Ovary (tissue), 10 donors: ENCODE results near the gene KRT222. TPM values are rescaled to one million over a fixed set of nuclear protein-coding genes. Genes with fewer than 3 reads are reported as not detected.

Source experiments
- DNase-seq, 5 donors: peaks; one replicate each; pipeline ENCODE4 v3.0.0-alpha.2; 2019 to 2020
- H3K27ac ChIP-seq, 2 donors: fragments of 200-600 bp; one replicate each; pipeline versions ENCODE4 v1.5.1 to v1.8.0; 2019 to 2022
- H3K27me3 ChIP-seq: fragments of 200-600 bp; one replicate; pipeline ENCODE4 v1.8.0; 2022
- H3K36me3 ChIP-seq: fragments of 200-600 bp; sonication (generic); one replicate; pipeline ENCODE4 v1.5.1; 2019
- H3K4me1 ChIP-seq: one replicate; pipeline ENCODE4 v1.8.1; 2013; ENCODE audit warnings: mild to moderate bottlenecking, moderate library complexity; ENCODE audit not compliant: insufficient read depth
- H3K4me3 ChIP-seq: fragments of 200-600 bp; sonication (generic); one replicate; pipeline ENCODE4 v1.5.1; 2017
- H3K9me3 ChIP-seq, 2 donors: fragments of 200-600 bp in 1 of 2; sonication (generic) in 1 of 2; one replicate each; pipeline versions ENCODE4 v1.5.1 to v1.8.1; 2013 to 2019; ENCODE audit warnings: mild to moderate bottlenecking in 1 of 2, moderate library complexity in 1 of 2
- EP300 ChIP-seq: sonication (generic); formaldehyde crosslinking; IDR thresholded peaks from one replicate; pipeline ENCODE4 v1.6.1; 2017; ENCODE audit warnings: antibody characterized with exemption
- POLR2A ChIP-seq: fragments of 450-650 bp; IDR thresholded peaks from one replicate; pipeline ENCODE4 v1.6.1; 2017; ENCODE audit warnings: antibody characterized with exemption, mild to moderate bottlenecking, moderate library complexity
- WGBS, 3 donors: extraction: QIAGEN DNeasy Blood & Tissue Kit in 1 of 3; methylation state at CpG; one replicate each; pipeline versions ENCODE4 v1.1.5 to v1.1.7; 2013 to 2017; 5-methylcytosine and 5-hydroxymethylcytosine counted together
- intact Hi-C, 4 donors: fragments of 100-400 bp; cut with DNase I; formaldehyde crosslinking; loops; one replicate each; pipeline versions ENCODE4 v1.11.0 to v1.15.1; 2022 to 2023
- long read RNA-seq, 3 donors: library from polyadenylated mRNA in 2 of 3; unstranded in 2 of 3; transcript quantifications; one replicate each; pipeline ENCODE4 v2.0.0 and lab custom pipeline, GENCODE V29; 2021 to 2026
- polyA plus RNA-seq, 2 donors: library from polyadenylated mRNA; stranded (reverse); fragments of 200-250 nt in 1 of 2; fragments of 350-450 nt in 1 of 2; fragmentation: Illumina TruSeq in 1 of 2; extraction: RNeasy Lipid Tissue Mini Kit (QIAGEN cat#74804) in 1 of 2; gene quantifications; one replicate each; pipeline ENCODE4 v1.2.3, GENCODE V29; 2013 to 2014
- total RNA-seq, 7 donors: library from RNA; depleted of rRNA in 2 of 7; stranded (reverse); fragments of >200 nt in 2 of 7; fragmentation: NEBNext Ultra II Directional in 3 of 7; extraction: Animal tissue kit (Norgen Biotek cat#: 25700) in 3 of 7; gene quantifications; one replicate each; pipeline versions ENCODE4 v1.1.0 to v1.2.4, GENCODE V29; 2016 to 2023
- TF ChIP-seq, protein P1 (sequence below), 3 donors: fragments of 450-650 bp in 2 of 3; fragments of 200-600 bp in 1 of 3; IDR thresholded peaks; one replicate each; pipeline versions ENCODE4 v1.5.1 to v1.8.0; 2016 to 2022; ENCODE audit warnings: antibody characterized with exemption in 3 of 3, mild to moderate bottlenecking in 1 of 3
- donor health status: DM: no; HTN: no; CAD: no; lungs with moderate emphysema.
- donor health status: DM: no; HTN: no; CAD: no.
- donor health status: Bipolar disorder and iron deficiency.
- donor health status: DM: yes; HTN: yes; CAD: no.
- donor health status: DM: no; HTN: no; CAD: no.
- donor health status: DM: yes; HTN: yes; CAD: no.

Gene KRT222
- total RNA-seq = under 1 TPM in 4 of 7 donors, not detected in 3; 0.20 to 0.57 (median 0.39) TPM
- 1 to 10 TPM in 1 of 2 donors, under 1 TPM in 1; 0.10 to 1.6 TPM for polyA plus RNA-seq
- long read RNA-seq, donor 1 = 0 reads
- long read RNA-seq, donor 2, transcript KRT222-202 (6 exons, 1,712 nt) = major isoform, 9 of 12 reads
- long read RNA-seq, donor 2, partial matches to known transcripts = 0 of 12 reads
- long read RNA-seq, donor 2, other reads (novel, unspliced or antisense) = 0 of 12 reads
- long read RNA-seq, donor 3, partial matches to known transcripts = 0 of 1 reads
- long read RNA-seq, donor 3, other reads (novel, unspliced or antisense) = 0 of 1 reads

DNA sequence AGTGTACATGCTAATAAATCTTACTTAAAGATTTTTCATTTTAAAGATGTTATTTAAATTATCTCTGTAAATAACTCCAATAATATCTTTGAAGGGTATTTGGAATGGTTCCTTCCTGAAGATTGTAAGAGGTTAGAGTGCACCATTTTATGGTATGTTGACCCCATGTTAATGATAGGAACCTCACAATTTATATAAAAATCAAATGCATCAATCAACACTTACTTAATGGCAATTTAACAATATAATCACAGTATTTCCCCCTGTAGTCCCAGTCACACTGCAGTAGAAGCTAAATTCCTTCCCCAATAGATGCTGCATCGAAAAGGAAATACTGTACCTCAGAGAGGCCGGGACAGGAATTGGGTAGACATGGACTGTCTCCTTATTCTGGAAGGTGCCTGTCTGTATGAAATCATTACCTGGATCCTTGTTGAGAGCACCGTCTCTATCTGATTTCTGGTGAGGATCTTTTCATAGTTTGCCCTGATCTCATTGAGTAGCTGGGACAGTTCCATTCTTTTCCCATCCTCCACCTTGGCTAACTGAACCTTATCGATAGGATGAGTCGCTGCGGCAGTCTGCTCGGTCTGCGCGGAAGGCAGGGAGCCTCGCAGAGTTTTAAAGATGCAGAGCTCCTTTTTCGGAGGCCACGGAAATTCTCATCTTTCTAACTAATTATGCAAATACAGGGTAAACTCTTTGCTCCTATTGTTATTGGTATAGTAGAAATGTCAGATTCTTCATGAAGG is at the start of gene KRT222:
KRT222 (minus strand) TSS at position 596 of the 752 bp plus-strand sequence; CDS start at position 518, 78 bp downstream.
- H3K9me3 ChIP-seq = no peaks in the 10 kb centered on the region
- DNase-seq = no peak
- H3K4me3 ChIP-seq = no peak within 1 kb of the TSS
- no peaks in the 10 kb centered on the region for H3K4me1 ChIP-seq
- H3K36me3 ChIP-seq = no peaks in the 10 kb centered on the region
- intact Hi-C loops = no loop called here
- WGBS, 3 donors = 3 to 6% (median 5%) methylated on average over 12 of the region's 12 CpGs
- no peaks in the 10 kb centered on the region for H3K27me3 ChIP-seq
- no peak within 1 kb of the TSS for H3K27ac ChIP-seq
- TF ChIP-seq, protein P1, sequence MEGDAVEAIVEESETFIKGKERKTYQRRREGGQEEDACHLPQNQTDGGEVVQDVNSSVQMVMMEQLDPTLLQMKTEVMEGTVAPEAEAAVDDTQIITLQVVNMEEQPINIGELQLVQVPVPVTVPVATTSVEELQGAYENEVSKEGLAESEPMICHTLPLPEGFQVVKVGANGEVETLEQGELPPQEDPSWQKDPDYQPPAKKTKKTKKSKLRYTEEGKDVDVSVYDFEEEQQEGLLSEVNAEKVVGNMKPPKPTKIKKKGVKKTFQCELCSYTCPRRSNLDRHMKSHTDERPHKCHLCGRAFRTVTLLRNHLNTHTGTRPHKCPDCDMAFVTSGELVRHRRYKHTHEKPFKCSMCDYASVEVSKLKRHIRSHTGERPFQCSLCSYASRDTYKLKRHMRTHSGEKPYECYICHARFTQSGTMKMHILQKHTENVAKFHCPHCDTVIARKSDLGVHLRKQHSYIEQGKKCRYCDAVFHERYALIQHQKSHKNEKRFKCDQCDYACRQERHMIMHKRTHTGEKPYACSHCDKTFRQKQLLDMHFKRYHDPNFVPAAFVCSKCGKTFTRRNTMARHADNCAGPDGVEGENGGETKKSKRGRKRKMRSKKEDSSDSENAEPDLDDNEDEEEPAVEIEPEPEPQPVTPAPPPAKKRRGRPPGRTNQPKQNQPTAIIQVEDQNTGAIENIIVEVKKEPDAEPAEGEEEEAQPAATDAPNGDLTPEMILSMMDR (IDR thresholded peaks at IDR 0.05) = no peak
- TF ChIP-seq EP300 (no peak), POLR2A (no peak)

DNA sequence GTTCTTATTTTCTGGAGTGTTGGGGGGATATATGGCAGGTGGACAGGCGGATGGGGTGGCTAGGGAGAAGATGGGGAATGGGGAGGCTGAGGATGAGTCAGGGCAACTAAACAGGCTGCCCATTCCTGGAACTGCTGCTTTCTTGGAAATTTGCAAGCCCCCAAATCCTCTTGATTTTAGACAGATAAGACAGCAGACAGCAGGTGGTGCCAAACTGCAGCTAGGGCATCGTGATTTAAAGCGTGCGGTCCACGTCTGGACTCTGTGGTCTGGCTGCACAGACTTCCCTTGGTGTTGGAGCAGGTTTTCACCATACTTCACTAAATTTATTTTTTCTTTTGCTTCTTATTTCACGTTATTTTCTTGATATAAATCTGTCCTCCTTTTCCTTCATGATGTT is 49.5 kb upstream of the KRT222 start:
- Histone ChIP-seq H3K27me3 (no peaks in the 10 kb centered on the region), H3K36me3 (no peaks in the 10 kb centered on the region), H3K9me3 (no peaks in the 10 kb centered on the region), H3K4me1 (no peaks in the 10 kb centered on the region), H3K27ac (no peak overlapping the region), H3K4me3 (no peak overlapping the region)
- intact Hi-C loops = no loop called here
- 60 to 67% (median 63%) methylated on average over 6 of the region's 6 CpGs for WGBS, 3 donors
- TF ChIP-seq POLR2A = no peak
- TF ChIP-seq, protein P1 (IDR thresholded peaks at IDR 0.05) = no peak
- no peak for TF ChIP-seq EP300
- DNase-seq = no peak

DNA sequence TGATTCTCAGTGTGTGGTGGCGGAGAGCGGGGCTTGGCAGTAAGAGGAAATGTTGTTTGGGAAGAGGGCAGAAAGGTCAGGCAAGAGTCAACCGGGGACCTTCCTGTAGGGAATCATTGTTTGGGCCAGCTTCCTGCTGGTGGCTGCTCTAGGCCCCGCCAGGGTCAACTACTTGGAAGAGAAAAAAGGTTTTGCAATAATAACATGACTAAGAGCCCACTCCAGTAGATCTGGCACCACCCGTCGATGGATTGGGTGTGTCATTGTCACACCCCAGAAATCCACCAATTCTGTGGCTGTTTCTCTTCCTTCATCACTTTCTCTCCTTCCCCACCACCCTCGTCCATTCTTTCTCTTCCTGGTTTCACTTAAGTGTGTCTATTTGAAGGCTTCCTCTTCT is 42.8 kb upstream of the KRT222 start:
- 74 to 78% (median 76%) methylated on average over 7 of the region's 7 CpGs for WGBS, 3 donors
- no peak overlapping the region for H3K27ac ChIP-seq

DNA sequence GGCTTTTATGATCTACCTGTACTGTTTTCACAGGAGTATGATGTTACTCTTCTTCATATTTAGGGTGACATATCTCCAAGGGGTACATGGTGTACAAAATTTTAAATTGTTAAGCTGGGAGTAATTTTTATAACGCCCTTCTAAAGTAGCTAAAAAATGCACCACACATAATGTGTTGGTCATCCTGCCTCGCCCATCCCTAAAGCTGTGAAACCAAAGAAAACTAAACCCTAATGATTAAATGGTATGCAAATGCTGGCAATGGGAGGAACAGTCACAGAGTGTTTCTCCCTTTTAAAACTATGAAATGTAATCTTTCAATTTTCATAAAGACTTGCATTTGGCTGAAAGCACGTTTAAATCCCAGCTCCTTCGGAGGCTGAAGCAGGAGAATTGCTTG is 40.6 kb upstream of the KRT222 start:
- intact Hi-C loops = no loop called here
- H3K4me1 ChIP-seq = no peaks in the 10 kb centered on the region
- no peaks in the 10 kb centered on the region for H3K27me3 ChIP-seq
- no peak for DNase-seq
- H3K36me3 ChIP-seq = no peaks in the 10 kb centered on the region
- H3K9me3 ChIP-seq = no peaks in the 10 kb centered on the region
- H3K27ac ChIP-seq = no peak overlapping the region
- no peak overlapping the region for H3K4me3 ChIP-seq
- no peak for TF ChIP-seq EP300
- WGBS, 3 donors = 58 to 68% (median 60%) methylated on average over 4 of the region's 4 CpGs

More for the DNA sequence above, 42.8 kb upstream of the KRT222 start:
- TF ChIP-seq EP300 (no peak), POLR2A (no peak)
- TF ChIP-seq, protein P1 (IDR thresholded peaks at IDR 0.05) = no peak
- H3K4me3 ChIP-seq = no peak overlapping the region
- intact Hi-C loops = no loop called here
- H3K27me3 ChIP-seq = no peaks in the 10 kb centered on the region
- H3K36me3 ChIP-seq = no peaks in the 10 kb centered on the region
- no peaks in the 10 kb centered on the region for H3K9me3 ChIP-seq
- H3K4me1 ChIP-seq = no peaks in the 10 kb centered on the region
- DNase-seq = peak in 1 of 5 donors; percentile 36

DNA sequence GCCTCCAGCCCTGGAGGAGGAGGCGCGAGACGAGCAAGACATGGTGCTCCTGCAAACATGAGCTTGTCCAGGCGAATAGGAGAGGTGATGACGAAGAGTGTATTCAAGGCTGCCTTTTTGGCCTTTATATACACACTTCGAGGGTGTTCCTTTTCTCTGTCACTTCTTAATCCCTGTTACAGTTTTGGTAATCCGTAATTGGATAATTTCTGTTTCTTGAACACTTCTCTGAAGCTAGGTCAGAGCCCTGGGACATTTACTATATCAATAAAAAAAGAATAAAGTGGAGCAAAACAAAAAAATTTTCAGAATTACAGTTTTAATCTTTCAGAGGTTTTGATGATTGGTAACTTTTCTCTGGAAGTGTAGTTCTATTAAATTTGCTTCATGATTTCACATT is 38.7 kb upstream of the KRT222 start, which contains the start of gene KRT24:
KRT24 (minus strand) TSS at position 101 of the 400 bp plus-strand sequence; CDS start at position 42, 59 bp downstream.
- Histone ChIP-seq H3K9me3 (no peaks in the 10 kb centered on the region), H3K36me3 (no peaks in the 10 kb centered on the region), H3K27me3 (no peaks in the 10 kb centered on the region), H3K4me1 (no peaks in the 10 kb centered on the region), H3K4me3 (no peak within 1 kb of the TSS), H3K27ac (no peak within 1 kb of the TSS)
- 78 to 86% (median 82%) methylated on average over 7 of the region's 7 CpGs for WGBS, 3 donors
- intact Hi-C loops = no loop called here
- no peak for DNase-seq
- no peak for TF ChIP-seq POLR2A
- no peak for TF ChIP-seq EP300
- TF ChIP-seq, protein P1 (IDR thresholded peaks at IDR 0.05) = no peak
